NCI-H2081 (cell line): ENCODE measurements around the gene UGGT2.
"Not testable (repeated sequence)": the region's sequence is repeated elsewhere in the genome, so short reads cannot be mapped to it uniquely, and the experiment has no call there.

Experiments
- DNase-seq, 2 experiments: peaks; one replicate each; lab custom pipeline; 2025; lab: John Stamatoyannopoulos, UW

Gene UGGT2

GRCh38 chr13:95793018-95793555, 260.1 kb downstream of the UGGT2 start:
- no peak for DNase-seq

GRCh38 chr13:95791084-95791722, 262.0 kb downstream of the UGGT2 start:
- no peak for DNase-seq

GRCh38 chr13:95789315-95789714, 263.9 kb downstream of the UGGT2 start:
- DNase-seq = not testable (repeated sequence)

- DNase-seq = no peak
Measured at GRCh38 chr13:95788100-95788463, 265.1 kb downstream of the UGGT2 start.

GRCh38 chr13:95787356-95788099, 265.7 kb downstream of the UGGT2 start:
- DNase-seq = no peak

- no peak for DNase-seq
Measured at GRCh38 chr13:95784900-95785290, 268.3 kb downstream of the UGGT2 start.

GRCh38 chr13:95784161-95784899, 268.9 kb downstream of the UGGT2 start:
- DNase-seq = no peak

GRCh38 chr13:95783747-95784146, 269.5 kb downstream of the UGGT2 start:
- DNase-seq = no peak

GRCh38 chr13:95781940-95782339, 271.3 kb downstream of the UGGT2 start:
- not testable (repeated sequence) for DNase-seq

GRCh38 chr13:95781016-95781415, 272.2 kb downstream of the UGGT2 start:
- DNase-seq = no peak

GRCh38 chr13:95779522-95779921, 273.7 kb downstream of the UGGT2 start:
- no peak for DNase-seq

- no peak for DNase-seq
Measured at GRCh38 chr13:95771905-95772304, 281.3 kb downstream of the UGGT2 start.

GRCh38 chr13:95763601-95764000, 289.6 kb downstream of the UGGT2 start:
- DNase-seq = no peak

GRCh38 chr13:95762626-95763025, 290.6 kb downstream of the UGGT2 start:
- not testable (repeated sequence) for DNase-seq

GRCh38 chr13:95756072-95756471, 297.1 kb downstream of the UGGT2 start:
- no peak for DNase-seq

- no peak for DNase-seq
Measured at GRCh38 chr13:95754069-95754468, 299.1 kb downstream of the UGGT2 start.

GRCh38 chr13:95752677-95753076, 300.5 kb downstream of the UGGT2 start:
- no peak for DNase-seq
